Neural progenitor cell (in vitro differentiated cells): ENCODE data around the gene PKD1L1. TPM values are rescaled to one million over a fixed set of nuclear protein-coding genes. Genes with fewer than 3 reads are reported as not detected.
"Not testable (repeated sequence)": the region's sequence is repeated elsewhere in the genome, so short reads cannot be mapped to it uniquely, and the experiment has no call there.

Experiments
- DNase-seq: peaks from one replicate; pipeline ENCODE4 v3.0.0-alpha.2; 2016; ENCODE audit warnings: low spot score
- H2AFZ ChIP-seq: fragments of 200-600 bp; sonication (generic); replicated peaks from 2 replicates; pipeline ENCODE4 v1.6.1; 2016; ENCODE audit warnings: antibody characterized with exemption
- H3F3A ChIP-seq: fragments of 200-600 bp; sonication (generic); 2 replicates; pipeline ENCODE4 v1.6.1; 2016; ENCODE audit warnings: antibody characterized with exemption, low read depth
- H3K27ac ChIP-seq: fragments of 200-600 bp; sonication (generic); 2 replicates; pipeline ENCODE4 v1.5.1; 2016; ENCODE audit warnings: mild to moderate bottlenecking
- H3K27me3 ChIP-seq: fragments of 200-600 bp; sonication (generic); 2 replicates; pipeline ENCODE4 v1.6.1; 2016; ENCODE audit warnings: mild to moderate bottlenecking, moderate library complexity
- H3K36me3 ChIP-seq: fragments of 200-600 bp; sonication (generic); 2 replicates; pipeline ENCODE4 v1.5.1; 2016
- H3K4me1 ChIP-seq: fragments of 200-600 bp; sonication (generic); 2 replicates; pipeline ENCODE4 v1.6.1; 2016; ENCODE audit warnings: mixed run types
- H3K4me2 ChIP-seq: fragments of 200-600 bp; sonication (generic); 2 replicates; pipeline ENCODE4 v1.6.1; 2016
- H3K4me3 ChIP-seq: fragments of 200-600 bp; sonication (generic); 2 replicates; pipeline ENCODE4 v1.5.1; 2016
- H3K79me2 ChIP-seq: fragments of 200-600 bp; sonication (generic); 2 replicates; pipeline ENCODE4 v1.6.1; 2016; ENCODE audit warnings: low read depth
- H3K9ac ChIP-seq: fragments of 200-600 bp; sonication (generic); 2 replicates; pipeline ENCODE4 v1.6.1; 2016
- H3K9me3 ChIP-seq: fragments of 200-600 bp; sonication (generic); 2 replicates; pipeline ENCODE4 v1.5.1; 2016; ENCODE audit warnings: low read depth
- H4K20me1 ChIP-seq: fragments of 200-600 bp; sonication (generic); 2 replicates; pipeline ENCODE4 v1.6.1; 2016; ENCODE audit warnings: low read depth
- H3K27ac Mint-ChIP-seq: 3 replicates; pipeline ENCODE4 v1.8.0; 2021; ENCODE audit warnings: mixed read lengths
- H3K27me3 Mint-ChIP-seq: 2 replicates; pipeline ENCODE4 v1.8.0; 2022; ENCODE audit warnings: low read depth, mild to moderate bottlenecking, inconsistent platforms, moderate library complexity, mixed read lengths; ENCODE audit not compliant: insufficient read depth
- H3K36me3 Mint-ChIP-seq: 3 replicates; pipeline ENCODE4 v1.8.0; 2021; ENCODE audit warnings: mixed read lengths
- H3K4me1 Mint-ChIP-seq: 3 replicates; pipeline ENCODE4 v1.8.0; 2021; ENCODE audit warnings: mixed read lengths
- H3K4me3 Mint-ChIP-seq: 3 replicates; pipeline ENCODE4 v1.8.0; 2021; ENCODE audit warnings: mild to moderate bottlenecking, moderate library complexity, mixed read lengths
- H3K9me3 Mint-ChIP-seq: 3 replicates; pipeline ENCODE4 v1.8.0; 2020; ENCODE audit warnings: mixed read lengths
- CTCF ChIP-seq: fragments of 200-600 bp; sonication (generic); IDR thresholded peaks from 2 replicates; pipeline ENCODE4 v1.5.1; 2017; ENCODE audit warnings: antibody characterized with exemption, mild to moderate bottlenecking
- EZH2 ChIP-seq: fragments of 200-600 bp; sonication (generic); IDR thresholded peaks from 2 replicates; pipeline ENCODE4 v1.6.1; 2017; ENCODE audit warnings: antibody characterized with exemption, mild to moderate bottlenecking, moderate library complexity
- EZH2phosphoT487 ChIP-seq: fragments of 200-600 bp; sonication (generic); IDR thresholded peaks from 2 replicates; pipeline ENCODE4 v1.6.1; 2017; ENCODE audit warnings: antibody characterized with exemption
- total RNA-seq: library from RNA; depleted of rRNA; stranded (reverse); fragments of >200 nt; gene quantifications from 2 replicates; pipeline ENCODE4 v1.2.3, GENCODE V29; 2015; ENCODE audit warnings: low replicate concordance

Gene PKD1L1
- total RNA-seq, 1 donor from 2014 or later: 0.07 TPM

DNA sequence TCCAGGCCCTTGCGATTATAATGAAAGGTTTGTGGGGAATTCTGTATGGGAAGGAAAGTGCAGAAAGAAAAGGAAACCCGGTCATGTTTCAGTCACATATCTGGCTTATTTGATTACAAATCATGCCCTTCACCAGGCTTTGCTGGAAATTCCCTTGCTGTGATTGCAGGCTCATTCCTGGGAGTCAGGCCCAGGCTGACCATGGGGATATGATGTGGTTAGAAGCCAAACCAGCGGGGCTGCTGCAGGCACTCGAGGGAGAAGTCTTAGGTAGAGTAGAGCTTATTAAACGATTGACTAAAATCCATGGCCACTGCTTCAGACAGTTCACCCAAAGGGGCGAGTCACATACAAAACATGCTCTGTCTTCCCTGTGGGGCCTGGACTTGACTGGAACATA is 16.2 kb downstream of the PKD1L1 start:
- H3K36me3 Mint-ChIP-seq: no peaks in the 10 kb centered on the region
- Histone ChIP-seq H3K36me3 (no peaks in the 10 kb centered on the region), H3K9me3 (no peaks in the 10 kb centered on the region), H3K9ac (no peak overlapping the region), H3K79me2 (no peaks in the 10 kb centered on the region), H2AFZ (no peak overlapping the region), H3F3A (no peaks in the 10 kb centered on the region), H3K4me2 (no peak overlapping the region), H4K20me1 (no peaks in the 10 kb centered on the region), H3K4me3 (no peak overlapping the region), H3K4me1 (peaks cover 20% of the 10 kb centered on the region), H3K27me3 (no peaks in the 10 kb centered on the region), H3K27ac (no peak overlapping the region)
- H3K27ac Mint-ChIP-seq: no peak overlapping the region
- H3K4me1 Mint-ChIP-seq: peaks cover 35% of the 10 kb centered on the region
- peaks cover 2% of the 10 kb centered on the region for H3K9me3 Mint-ChIP-seq
- no peak for DNase-seq
- TF ChIP-seq EZH2 (no peak), CTCF (no peak), EZH2phosphoT487 (no peak)
- H3K27me3 Mint-ChIP-seq: peaks cover 11% of the 10 kb centered on the region
- no peak overlapping the region for H3K4me3 Mint-ChIP-seq

DNA sequence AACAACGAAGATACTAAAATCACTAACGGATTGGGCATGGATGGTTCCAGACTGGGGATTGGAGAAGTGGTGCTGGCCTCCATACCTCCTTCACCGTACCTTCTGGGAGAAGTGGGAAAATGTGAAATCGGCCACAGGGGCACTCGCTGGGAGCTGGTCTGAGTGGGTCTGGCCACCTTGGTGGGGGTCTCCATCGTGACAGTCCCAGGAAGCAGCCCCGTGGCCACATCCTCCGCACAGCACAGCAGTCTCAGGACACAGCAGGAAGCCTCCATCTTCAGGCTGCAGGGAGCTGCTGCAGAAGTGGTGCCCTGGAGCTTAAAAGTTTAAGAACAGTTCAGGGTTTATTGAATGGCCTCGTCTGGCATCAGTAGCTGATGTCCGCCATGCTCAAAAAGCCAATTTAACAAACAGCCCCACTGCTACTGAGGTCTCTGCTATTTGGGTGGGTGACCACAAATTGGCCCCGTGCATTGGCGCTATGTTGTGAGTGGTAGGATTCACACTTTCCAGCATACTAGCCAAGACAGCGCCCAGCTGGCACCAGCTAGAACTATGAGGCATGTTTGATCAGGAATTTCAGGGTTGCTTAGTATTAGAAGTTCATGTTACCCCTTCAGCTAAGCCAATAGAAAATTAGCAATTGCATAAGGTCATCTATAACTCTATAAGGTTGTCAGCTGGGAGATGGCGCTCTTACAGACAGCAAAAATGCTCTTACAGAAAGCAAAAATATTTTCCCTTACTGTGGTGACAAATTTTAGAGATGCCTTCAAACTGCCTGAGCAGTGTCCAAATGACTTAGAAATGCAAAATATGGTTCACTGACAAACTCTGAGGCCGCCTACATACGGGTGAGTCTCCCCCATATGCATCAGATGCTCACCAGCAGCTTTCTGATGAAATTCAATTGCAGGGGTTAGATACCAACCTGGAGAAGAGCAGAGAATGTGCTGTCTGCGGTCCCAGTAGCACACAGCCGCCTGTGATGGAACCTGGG is 17.0 kb downstream of the PKD1L1 start:
- H3K27me3 ChIP-seq: no peaks in the 10 kb centered on the region
- H3K36me3 ChIP-seq: no peaks in the 10 kb centered on the region
- peaks cover 13% of the 10 kb centered on the region for H3K4me1 ChIP-seq
- peaks cover 28% of the 10 kb centered on the region for H3K4me1 Mint-ChIP-seq
- no peak for TF ChIP-seq CTCF
- TF ChIP-seq EZH2: no peak
- no peak overlapping the region for H3K27ac Mint-ChIP-seq
- no peak overlapping the region for H3K27ac ChIP-seq
- H3K79me2 ChIP-seq: no peaks in the 10 kb centered on the region
- no peaks in the 10 kb centered on the region for H4K20me1 ChIP-seq
- H3K9me3 ChIP-seq: no peaks in the 10 kb centered on the region
- H3K4me2 ChIP-seq: no peak overlapping the region
- no peak overlapping the region for H3K9ac ChIP-seq
- H3K4me3 Mint-ChIP-seq: no peak overlapping the region
- no peak overlapping the region for H3K4me3 ChIP-seq
- DNase-seq: no peak
- H3K9me3 Mint-ChIP-seq: peaks cover 3% of the 10 kb centered on the region
- H3F3A ChIP-seq: no peaks in the 10 kb centered on the region
- no peak overlapping the region for H2AFZ ChIP-seq
- peaks cover 11% of the 10 kb centered on the region for H3K27me3 Mint-ChIP-seq
- H3K36me3 Mint-ChIP-seq: no peaks in the 10 kb centered on the region

- no peak overlapping the region for H3K4me3 Mint-ChIP-seq
- no peak for TF ChIP-seq EZH2phosphoT487
- H3K27ac Mint-ChIP-seq: no peak overlapping the region
- Histone ChIP-seq H3K4me2 (peak overlapping the region; percentile 2), H4K20me1 (no peaks in the 10 kb centered on the region), H3K9ac (no peak overlapping the region), H3K9me3 (no peaks in the 10 kb centered on the region), H3K4me1 (peaks cover 11% of the 10 kb centered on the region), H3K79me2 (no peaks in the 10 kb centered on the region), H2AFZ (no peak overlapping the region), H3F3A (peaks cover 10% of the 10 kb centered on the region), H3K27me3 (no peaks in the 10 kb centered on the region), H3K36me3 (no peaks in the 10 kb centered on the region), H3K4me3 (no peak overlapping the region), H3K27ac (no peak overlapping the region)
- peaks cover 21% of the 10 kb centered on the region for H3K9me3 Mint-ChIP-seq
- H3K36me3 Mint-ChIP-seq: peaks cover 4% of the 10 kb centered on the region
- H3K4me1 Mint-ChIP-seq: peaks cover 13% of the 10 kb centered on the region
- no peak for DNase-seq
- H3K27me3 Mint-ChIP-seq: peaks cover 6% of the 10 kb centered on the region
These were observed 24.0 kb downstream of the PKD1L1 start for GRCh38 chr7:47924266-47924665.

GRCh38 chr7:47923081-47923875 is 25.0 kb downstream of the PKD1L1 start:
- Histone ChIP-seq H3F3A (peaks cover 10% of the 10 kb centered on the region), H3K4me1 (peaks cover 11% of the 10 kb centered on the region)
- H3K27me3 ChIP-seq, H3K4me3 ChIP-seq, H3K9ac ChIP-seq, H2AFZ ChIP-seq, H3K27me3 Mint-ChIP-seq, H3K4me3 Mint-ChIP-seq, H3K27ac ChIP-seq, H3K36me3 ChIP-seq, H3K36me3 Mint-ChIP-seq, H3K4me2 ChIP-seq, H4K20me1 ChIP-seq, H3K79me2 ChIP-seq, DNase-seq, H3K9me3 ChIP-seq: not testable (repeated sequence)
- Mint-ChIP-seq H3K9me3 (peaks cover 29% of the 10 kb centered on the region), H3K27ac (peak overlapping the region; percentile 60), H3K4me1 (peaks cover 13% of the 10 kb centered on the region)

DNA sequence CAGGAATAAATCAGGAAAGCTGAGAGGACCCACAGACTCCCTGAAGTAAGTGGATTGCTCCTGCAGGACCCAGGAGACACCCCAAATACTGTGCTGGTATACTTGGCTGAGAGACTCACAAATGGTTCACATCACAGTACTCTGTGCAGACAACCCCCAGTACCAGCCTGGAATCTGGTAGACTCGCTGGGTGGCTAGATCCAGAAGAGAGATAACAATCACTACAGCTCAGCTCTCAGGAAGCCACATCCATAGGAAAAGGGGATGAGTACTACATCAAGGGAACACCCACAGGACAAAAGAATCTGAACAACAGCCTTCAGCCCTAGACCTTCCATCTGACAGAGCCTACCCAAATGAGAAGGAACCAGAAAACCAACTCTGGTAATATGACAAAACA is 31.8 kb downstream of the PKD1L1 start:
- H3K4me1 ChIP-seq, H3K27me3 Mint-ChIP-seq, H3K9me3 ChIP-seq, H4K20me1 ChIP-seq, DNase-seq, H3K4me3 Mint-ChIP-seq, H3K79me2 ChIP-seq, H3K4me3 ChIP-seq, H3K36me3 Mint-ChIP-seq, H3K27me3 ChIP-seq, H3K9ac ChIP-seq, H3K27ac Mint-ChIP-seq, H3F3A ChIP-seq, H3K4me2 ChIP-seq, H2AFZ ChIP-seq, H3K27ac ChIP-seq, H3K4me1 Mint-ChIP-seq, H3K36me3 ChIP-seq: not testable (repeated sequence)
- H3K9me3 Mint-ChIP-seq: peaks cover 52% of the 10 kb centered on the region
